Naive thymus-derived CD8-positive, alpha-beta T cell (primary cell): ENCODE results near the gene ZNF783. TPM values are rescaled to one million over a fixed set of nuclear protein-coding genes. Genes with fewer than 3 reads are reported as not detected.
"Not testable (repeated sequence)": the region's sequence is repeated elsewhere in the genome, so short reads cannot be mapped to it uniquely, and the experiment has no call there.

Experiments used
- ATAC-seq, 2 donors: fragments of 150-1000 bp; cut with Tn5 transposase in 1 of 2; sonication (Bioruptor Pico), chemical (Tn5 transposase) in 1 of 2; 1 replicate in 1 of 2; 2 replicates in 1 of 2; pipeline ENCODE4 v1.10.0; 2021; ENCODE audit warnings: mild to moderate bottlenecking in 2 of 2, moderate library complexity in 2 of 2
- POLR2A ChIA-PET: fragments of 350-600 bp; sonication (Branson Sonifier 250); formaldehyde crosslinking; loops from one replicate; lab custom pipeline; 2021; ENCODE audit warnings: antibody characterized with exemption; lab: Charles Lee
- DNase-seq, 10 donors: peaks; one replicate each; pipeline versions ENCODE4 v3.0.0 to v3.0.0-alpha.2; 2020 to 2022
- H3K27ac Mint-ChIP-seq, 10 donors: one replicate each; pipeline ENCODE4 v1.8.0; 2020 to 2022; ENCODE audit warnings: mild to moderate bottlenecking in 10 of 10, mixed read lengths in 10 of 10, moderate library complexity in 4 of 10, inconsistent platforms in 1 of 10
- H3K27me3 Mint-ChIP-seq, 5 donors: one replicate each; pipeline ENCODE4 v1.8.0; 2021 to 2022; ENCODE audit warnings: mixed read lengths in 5 of 5
- H3K36me3 Mint-ChIP-seq, 3 donors: one replicate each; pipeline ENCODE4 v1.8.0; 2020 to 2022; ENCODE audit warnings: mixed read lengths in 3 of 3, mild to moderate bottlenecking in 2 of 3, inconsistent platforms in 1 of 3
- H3K4me1 Mint-ChIP-seq, 4 donors: one replicate each; pipeline ENCODE4 v1.8.0; 2021 to 2022; ENCODE audit warnings: mixed read lengths in 4 of 4
- H3K4me3 Mint-ChIP-seq, 10 donors: one replicate each; pipeline ENCODE4 v1.8.0; 2020 to 2022; ENCODE audit warnings: mild to moderate bottlenecking in 10 of 10, mixed read lengths in 10 of 10, moderate library complexity in 6 of 10, inconsistent platforms in 1 of 10
- H3K9me3 Mint-ChIP-seq, 9 donors: one replicate each; pipeline ENCODE4 v1.8.0; 2020 to 2022; ENCODE audit warnings: mixed read lengths in 9 of 9, mild to moderate bottlenecking in 3 of 9, inconsistent platforms in 1 of 9, moderate library complexity in 1 of 9
- polyA plus RNA-seq, 3 donors: library from polyadenylated mRNA; unstranded; fragments of 300-500 nt; fragmentation: Illumina TruSeq; gene quantifications; one replicate each; pipeline ENCODE4 v1.2.3, GENCODE V29; 2021
- total RNA-seq, 8 experiments: library from RNA in 2 of 8; stranded (reverse) in 2 of 8; gene quantifications; one replicate each; pipeline ENCODE4 v1.2.3 and lab custom pipeline; 2021 to 2026

The ZNF783 gene
- total and polyA plus RNA-seq, 5 experiments from 2014 or later, result 3.6 to 46.0 (median 9.0) TPM

- POLR2A ChIA-PET, DNase-seq: not testable (repeated sequence)
Observed at GRCh38 chr7:149226366-149226765, 35.6 kb upstream of the ZNF783 start.

GRCh38 chr7:149226840-149227494, 35.0 kb upstream of the ZNF783 start:
- H3K9me3 Mint-ChIP-seq, result peaks cover 0 to 9% (median 0%) of the 10 kb centered on the region in 9 donors
- peak overlapping the region in 1 of 10 donors; percentile 27 for H3K27ac Mint-ChIP-seq
- POLR2A ChIA-PET, result no interaction called here
- H3K27me3 Mint-ChIP-seq, result no peaks in the 10 kb centered on the region
- DNase-seq (no peak), ATAC-seq (no peak)
- peaks cover 0 to 17% (median 11%) of the 10 kb centered on the region in 3 donors for H3K36me3 Mint-ChIP-seq
- H3K4me3 Mint-ChIP-seq, result no peak overlapping the region
- peaks cover 0 to 8% (median 5%) of the 10 kb centered on the region in 4 donors for H3K4me1 Mint-ChIP-seq

More at GRCh38 chr7:149226366-149226765, 35.6 kb upstream of the ZNF783 start:
- Mint-ChIP-seq H3K27ac (peak overlapping the region in 1 of 10 donors; percentile 14), H3K36me3 (peaks cover 0 to 21% (median 13%) of the 10 kb centered on the region in 3 donors)
- ATAC-seq, H3K4me1 Mint-ChIP-seq, H3K4me3 Mint-ChIP-seq, H3K27me3 Mint-ChIP-seq, H3K9me3 Mint-ChIP-seq: not testable (repeated sequence)

- H3K36me3 Mint-ChIP-seq, result peaks cover 0 to 12% (median 8%) of the 10 kb centered on the region in 3 donors
- no peak for DNase-seq
- peak overlapping the region in 1 of 10 donors; percentile 6 for H3K27ac Mint-ChIP-seq
- POLR2A ChIA-PET, result interaction anchor here (0.7 to 1.4 kb wide), 2 partner anchors 33 to 186 kb away, joined by 3 read pairs; partner anchors contain the start of gene ZNF282
- ATAC-seq, result no peak
- H3K4me1 Mint-ChIP-seq, result peaks cover 0 to 8% (median 5%) of the 10 kb centered on the region in 4 donors
- no peak overlapping the region for H3K4me3 Mint-ChIP-seq
- peaks cover 0 to 14% (median 11%) of the 10 kb centered on the region in 5 donors for H3K27me3 Mint-ChIP-seq
- peaks cover 0 to 9% (median 0%) of the 10 kb centered on the region in 9 donors for H3K9me3 Mint-ChIP-seq
Observed at GRCh38 chr7:149228831-149229471, 33.0 kb upstream of the ZNF783 start.

GRCh38 chr7:149229526-149229925, 32.5 kb upstream of the ZNF783 start:
- POLR2A ChIA-PET, result interaction anchor here (0.5 to 1.4 kb wide), 2 partner anchors 13 to 34 kb away, joined by 3 read pairs; partner anchors contain the start of gene ZNF282
- H3K27ac Mint-ChIP-seq, result no peak overlapping the region
- peaks cover 0 to 17% (median 13%) of the 10 kb centered on the region in 5 donors for H3K27me3 Mint-ChIP-seq
- DNase-seq (no peak), ATAC-seq (no peak)
- H3K4me3 Mint-ChIP-seq, result no peak overlapping the region
- peaks cover 0 to 9% (median 0%) of the 10 kb centered on the region in 9 donors for H3K9me3 Mint-ChIP-seq
- peaks cover 0 to 12% (median 8%) of the 10 kb centered on the region in 3 donors for H3K36me3 Mint-ChIP-seq
- H3K4me1 Mint-ChIP-seq, result peaks cover 0 to 8% (median 5%) of the 10 kb centered on the region in 4 donors

- Mint-ChIP-seq H3K4me1 (peaks cover 0 to 7% (median 4%) of the 10 kb centered on the region in 4 donors), H3K9me3 (no peaks in the 10 kb centered on the region), H3K4me3 (no peak overlapping the region), H3K27me3 (peaks cover 0 to 23% (median 14%) of the 10 kb centered on the region in 5 donors), H3K27ac (no peak overlapping the region), H3K36me3 (no peaks in the 10 kb centered on the region)
- POLR2A ChIA-PET, result no interaction called here
- DNase-seq, result no peak
- no peak for ATAC-seq
Observed at GRCh38 chr7:149232362-149232761, 29.6 kb upstream of the ZNF783 start.

GRCh38 chr7:149233655-149234204, 28.3 kb upstream of the ZNF783 start:
- Mint-ChIP-seq H3K27me3 (peaks cover 0 to 23% (median 14%) of the 10 kb centered on the region in 5 donors), H3K4me1 (peaks cover 5 to 13% (median 8%) of the 10 kb centered on the region in 4 donors)
- not testable (repeated sequence) for H3K36me3 Mint-ChIP-seq, ATAC-seq, H3K27ac Mint-ChIP-seq, DNase-seq, H3K9me3 Mint-ChIP-seq, H3K4me3 Mint-ChIP-seq
- POLR2A ChIA-PET, result interaction anchor here (0.5 kb wide), 1 partner anchor 302 kb away, joined by 4 read pairs; no protein-coding TSS in a partner anchor

GRCh38 chr7:149237502-149237901, 24.5 kb upstream of the ZNF783 start:
- H3K27me3 Mint-ChIP-seq, result peaks cover 0 to 19% (median 8%) of the 10 kb centered on the region in 5 donors
- ATAC-seq (no peak), DNase-seq (no peak)
- peaks cover 8 to 36% (median 28%) of the 10 kb centered on the region in 4 donors for H3K4me1 Mint-ChIP-seq
- no peak overlapping the region for H3K27ac Mint-ChIP-seq
- peaks cover 0 to 3% (median 0%) of the 10 kb centered on the region in 9 donors for H3K9me3 Mint-ChIP-seq
- no peak overlapping the region for H3K4me3 Mint-ChIP-seq
- POLR2A ChIA-PET, result no interaction called here
- peaks cover under 1 to 2% (median under 1%) of the 10 kb centered on the region in 3 donors for H3K36me3 Mint-ChIP-seq

GRCh38 chr7:149238051-149238450, 23.9 kb upstream of the ZNF783 start:
- Mint-ChIP-seq H3K4me3 (peak overlapping the region in 9 of 10 donors; percentile 32 to 96 (median 48)), H3K27me3 (peaks cover 0 to 14% (median 7%) of the 10 kb centered on the region in 5 donors), H3K4me1 (peaks cover 11 to 41% (median 33%) of the 10 kb centered on the region in 4 donors), H3K9me3 (peaks cover 0 to 8% (median 0%) of the 10 kb centered on the region in 9 donors), H3K36me3 (peaks cover 4 to 6% (median 6%) of the 10 kb centered on the region in 3 donors), H3K27ac (peak overlapping the region in 7 of 10 donors; percentile 0 to 66 (median 52))
- POLR2A ChIA-PET, result interaction anchor here (0.9 kb wide), 1 partner anchor 20 kb away, joined by 4 read pairs; no protein-coding TSS in a partner anchor
- no peak for ATAC-seq
- DNase-seq, result no peak

- ATAC-seq, result peak; percentile 99 to 100
- peak within 1 kb of the TSS; percentile 86 to 96 (median 91) for H3K4me3 Mint-ChIP-seq
- H3K36me3 Mint-ChIP-seq, result peaks cover 4 to 7% (median 6%) of the 10 kb centered on the region in 3 donors
- peak within 1 kb of the TSS; percentile 76 to 94 (median 90) for H3K27ac Mint-ChIP-seq
- H3K27me3 Mint-ChIP-seq, result peaks cover 0 to 6% (median 5%) of the 10 kb centered on the region in 5 donors
- peaks cover 11 to 49% (median 35%) of the 10 kb centered on the region in 4 donors for H3K4me1 Mint-ChIP-seq
- POLR2A ChIA-PET, result interaction anchor here (1.1 to 1.3 kb wide), 2 partner anchors 22 to 45 kb away, joined by 5 to 6 read pairs; partner anchors contain the start of gene ZNF783
- peak; percentile 80 to 91 (median 84) for DNase-seq
- peaks cover 0 to 9% (median 0%) of the 10 kb centered on the region in 9 donors for H3K9me3 Mint-ChIP-seq
Observed at GRCh38 chr7:149239345-149240143, 22.5 kb upstream of the ZNF783 start, which contains the start of gene ZNF212. Gene ZNF212 (plus strand): TSS chr7:149239651. CDS start chr7:149239779, 128 bp downstream.

GRCh38 chr7:149240637-149241036, 21.4 kb upstream of the ZNF783 start:
- peaks cover 0 to 6% (median 5%) of the 10 kb centered on the region in 5 donors for H3K27me3 Mint-ChIP-seq
- peaks cover 11 to 58% (median 43%) of the 10 kb centered on the region in 4 donors for H3K4me1 Mint-ChIP-seq
- ATAC-seq (no peak), DNase-seq (no peak)
- H3K27ac Mint-ChIP-seq, result peak overlapping the region in 9 of 10 donors; percentile 58 to 91 (median 83)
- peaks cover 6 to 7% (median 6%) of the 10 kb centered on the region in 3 donors for H3K36me3 Mint-ChIP-seq
- H3K9me3 Mint-ChIP-seq, result peaks cover 0 to 9% (median 0%) of the 10 kb centered on the region in 9 donors
- peak overlapping the region; percentile 86 to 96 (median 91) for H3K4me3 Mint-ChIP-seq
- POLR2A ChIA-PET, result interaction anchor here (1.1 to 1.3 kb wide), 2 partner anchors 21 to 44 kb away, joined by 5 to 6 read pairs; partner anchors contain the start of gene ZNF783

- peaks cover 0 to 9% (median 0%) of the 10 kb centered on the region in 9 donors for H3K9me3 Mint-ChIP-seq
- DNase-seq, result no peak
- H3K4me3 Mint-ChIP-seq, result peak overlapping the region in 8 of 10 donors; percentile 36 to 96 (median 70)
- POLR2A ChIA-PET, result interaction anchor here (0.6 to 0.8 kb wide), 6 partner anchors 8 to 620 kb away, joined by 3 to 7 read pairs (median 4); partner anchors contain the start of gene ZNF783
- H3K27ac Mint-ChIP-seq, result peak overlapping the region in 1 of 10 donors; percentile 30
- peaks cover 6 to 10% (median 7%) of the 10 kb centered on the region in 3 donors for H3K36me3 Mint-ChIP-seq
- no peak for ATAC-seq
- peaks cover 0 to 3% (median 2%) of the 10 kb centered on the region in 5 donors for H3K27me3 Mint-ChIP-seq
- peaks cover 15 to 63% (median 49%) of the 10 kb centered on the region in 4 donors for H3K4me1 Mint-ChIP-seq
Observed at GRCh38 chr7:149241696-149242095, 20.3 kb upstream of the ZNF783 start.
